ENCODE data around the gene PCDHGA2.
A peak's percentile ranks its signal among the peaks of the same experiment; 100 is the strongest.

The PCDHGA2 gene

GRCh38 chr5:141389153-141390042 is 50.8 kb downstream of the PCDHGA2 start:
- Histone ChIP-seq H2AFZ (ENCODE audit: low read depth, low read length) (no peak overlapping the region), H3K27me3 (ENCODE audit: control insufficient read depth in 1 of 2, insufficient read depth in 1 of 2, low read length in 2 of 2) (no peaks in the 10 kb centered on the region), H4K8ac (ENCODE audit: low read length) (no peak overlapping the region), H3K4ac (ENCODE audit: low read depth in 1 of 2, low read length in 2 of 2) (no peak overlapping the region), H3K36me3 (ENCODE audit: control insufficient read depth in 1 of 2, insufficient read depth in 2 of 2, low read depth in 1 of 2, low read length in 2 of 2) (peaks cover 0 to 27% of the 10 kb centered on the region in 2 experiments), H2BK5ac (ENCODE audit: low read depth, low read length, poor library complexity, severe bottlenecking) (no peak overlapping the region), H2BK120ac (ENCODE audit: low read depth, low read length) (no peak overlapping the region), H3K4me3 (ENCODE audit: insufficient read depth in 1 of 2, low read depth in 1 of 2, low read length in 2 of 2) (peak overlapping the region in 1 of 2 experiments; percentile 59), H3K14ac (ENCODE audit: low read length in 2 of 2) (no peak overlapping the region), H2AK5ac (ENCODE audit: low read length, severe bottlenecking) (no peak overlapping the region), H3K23ac (ENCODE audit: low read length in 2 of 2) (no peak overlapping the region), H3K9ac (ENCODE audit: low read length) (no peak overlapping the region), H3K9me3 (ENCODE audit: control insufficient read depth, low read length) (peaks cover 61% of the 10 kb centered on the region), H2BK15ac (ENCODE audit: low read depth, poor library complexity, severe bottlenecking) (no peak overlapping the region), H3K79me1 (replicated peaks; ENCODE audit: low read length, poor library complexity, severe bottlenecking) (peaks cover 22% of the 10 kb centered on the region), H2BK12ac (ENCODE audit: low read length in 2 of 2) (no peak overlapping the region), H3K18ac (ENCODE audit: low read depth in 1 of 2, low read length in 2 of 2) (no peak overlapping the region), H3K4me2 (ENCODE audit: low read length, poor library complexity, severe bottlenecking) (no peak overlapping the region), H3K4me1 (ENCODE audit: control insufficient read depth, insufficient read depth, low read depth, low read length) (peaks cover 3% of the 10 kb centered on the region), H3K27ac (ENCODE audit: low read length, poor library complexity, severe bottlenecking) (no peak overlapping the region), H4K91ac (ENCODE audit: low read length) (no peak overlapping the region)
- DNase-seq, result no peak
- 98% methylated on average over 77 of the region's 77 CpGs for WGBS

- no peak within 1 kb of the TSS for H2BK5ac ChIP-seq (ENCODE audit: low read depth, low read length, poor library complexity, severe bottlenecking)
- peak within 1 kb of the TSS; percentile 25 for H3K4me2 ChIP-seq (ENCODE audit: low read length, poor library complexity, severe bottlenecking)
- H3K79me1 ChIP-seq (replicated peaks; ENCODE audit: low read length, poor library complexity, severe bottlenecking), result peaks cover 25% of the 10 kb centered on the region
- no peak within 1 kb of the TSS for H2BK12ac ChIP-seq (ENCODE audit: low read length in 2 of 2)
- H3K4me3 ChIP-seq (ENCODE audit: insufficient read depth in 1 of 2, low read depth in 1 of 2, low read length in 2 of 2), result peak within 1 kb of the TSS in 1 of 2 experiments; percentile 61
- no peak within 1 kb of the TSS for H3K18ac ChIP-seq (ENCODE audit: low read depth in 1 of 2, low read length in 2 of 2)
- H2AK5ac ChIP-seq (ENCODE audit: low read length, severe bottlenecking), result no peak within 1 kb of the TSS
- no peak within 1 kb of the TSS for H3K4ac ChIP-seq (ENCODE audit: low read depth in 1 of 2, low read length in 2 of 2)
- H3K9ac ChIP-seq (ENCODE audit: low read length), result no peak within 1 kb of the TSS
- peaks cover 3% of the 10 kb centered on the region for H3K4me1 ChIP-seq (ENCODE audit: control insufficient read depth, insufficient read depth, low read depth, low read length)
- H2BK15ac ChIP-seq (ENCODE audit: low read depth, poor library complexity, severe bottlenecking), result no peak within 1 kb of the TSS
- H3K14ac ChIP-seq (ENCODE audit: low read length in 2 of 2), result no peak within 1 kb of the TSS
- no peaks in the 10 kb centered on the region for H3K27me3 ChIP-seq (ENCODE audit: control insufficient read depth in 1 of 2, insufficient read depth in 1 of 2, low read length in 2 of 2)
- no peak within 1 kb of the TSS for H2BK120ac ChIP-seq (ENCODE audit: low read depth, low read length)
- no peak for DNase-seq
- no peak within 1 kb of the TSS for H3K27ac ChIP-seq (ENCODE audit: low read length, poor library complexity, severe bottlenecking)
- H2AFZ ChIP-seq (ENCODE audit: low read depth, low read length), result no peak within 1 kb of the TSS
- peaks cover 68% of the 10 kb centered on the region for H3K9me3 ChIP-seq (ENCODE audit: control insufficient read depth, low read length)
- H3K23ac ChIP-seq (ENCODE audit: low read length in 2 of 2), result no peak within 1 kb of the TSS
- H4K91ac ChIP-seq (ENCODE audit: low read length), result no peak within 1 kb of the TSS
- H4K8ac ChIP-seq (ENCODE audit: low read length), result no peak within 1 kb of the TSS
- WGBS, result 96% methylated on average over 37 of the region's 38 CpGs
- H3K36me3 ChIP-seq (ENCODE audit: control insufficient read depth in 1 of 2, insufficient read depth in 2 of 2, low read depth in 1 of 2, low read length in 2 of 2), result peaks cover 0 to 32% of the 10 kb centered on the region in 2 experiments
These were observed 54.1 kb downstream of the PCDHGA2 start, which contains the start of gene PCDHGA8 for GRCh38 chr5:141392429-141393198. TSS of gene PCDHGA8 (plus strand) at chr5:141392633. CDS start at chr5:141392814, 181 bp downstream.

All from mesenchymal stem cell (in vitro differentiated cells and primary cell).